ENCODE measurements around the gene PAK2.

DNA sequence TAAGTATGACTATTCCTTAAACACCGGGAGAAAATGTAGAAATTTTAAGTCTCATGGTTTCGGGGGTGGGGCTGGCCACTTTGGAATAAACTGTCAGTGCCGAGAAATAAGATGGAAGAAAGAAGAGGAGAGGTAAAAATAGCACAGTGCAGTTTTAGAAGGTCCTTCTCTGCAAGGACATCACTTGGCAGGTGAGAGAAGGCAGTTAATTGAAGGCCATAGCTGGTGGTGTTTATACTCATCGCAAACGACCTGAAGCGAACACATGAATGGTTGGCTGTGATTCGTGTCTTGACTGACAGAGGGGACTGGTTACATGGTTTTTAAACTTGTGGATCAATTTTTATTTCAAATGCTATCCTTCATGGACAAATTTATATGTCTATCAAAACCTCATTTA, 73.2 kb downstream of the PAK2 start:
- TF ChIP-seq, protein P1, sequence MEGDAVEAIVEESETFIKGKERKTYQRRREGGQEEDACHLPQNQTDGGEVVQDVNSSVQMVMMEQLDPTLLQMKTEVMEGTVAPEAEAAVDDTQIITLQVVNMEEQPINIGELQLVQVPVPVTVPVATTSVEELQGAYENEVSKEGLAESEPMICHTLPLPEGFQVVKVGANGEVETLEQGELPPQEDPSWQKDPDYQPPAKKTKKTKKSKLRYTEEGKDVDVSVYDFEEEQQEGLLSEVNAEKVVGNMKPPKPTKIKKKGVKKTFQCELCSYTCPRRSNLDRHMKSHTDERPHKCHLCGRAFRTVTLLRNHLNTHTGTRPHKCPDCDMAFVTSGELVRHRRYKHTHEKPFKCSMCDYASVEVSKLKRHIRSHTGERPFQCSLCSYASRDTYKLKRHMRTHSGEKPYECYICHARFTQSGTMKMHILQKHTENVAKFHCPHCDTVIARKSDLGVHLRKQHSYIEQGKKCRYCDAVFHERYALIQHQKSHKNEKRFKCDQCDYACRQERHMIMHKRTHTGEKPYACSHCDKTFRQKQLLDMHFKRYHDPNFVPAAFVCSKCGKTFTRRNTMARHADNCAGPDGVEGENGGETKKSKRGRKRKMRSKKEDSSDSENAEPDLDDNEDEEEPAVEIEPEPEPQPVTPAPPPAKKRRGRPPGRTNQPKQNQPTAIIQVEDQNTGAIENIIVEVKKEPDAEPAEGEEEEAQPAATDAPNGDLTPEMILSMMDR (IDR thresholded peaks at IDR 0.05): no peak
- TF ChIP-seq POLR2A (IDR thresholded peaks at IDR 0.05; ENCODE audit: low read depth): no peak
